ENCODE results near the gene FGD2. TPM values are rescaled to one million over a fixed set of nuclear protein-coding genes. Genes with fewer than 3 reads are reported as not detected.

Gene FGD2
- total RNA-seq, 1 experiment from 2014 or later: not detected

GRCh38 chr6:36971921-36972673, 33.4 kb upstream of the FGD2 start:
- intact Hi-C loops (cut with micrococcal nuclease; ENCODE audit: unreplicated experiment): no loop called here
- ChIA-PET POLR2A (ENCODE audit: low non-redundant PET) (no interaction called here), CTCF (no interaction called here)
- no peaks in the 10 kb centered on the region for H3K27me3 ChIP-seq (replicated peaks; ENCODE audit: insufficient read depth, low read depth, low read length, poor library complexity)
- no peaks in the 10 kb centered on the region for H3K4me1 ChIP-seq (ENCODE audit: insufficient read depth, low read length, poor library complexity, severe bottlenecking)
- H3K9me3 ChIP-seq (ENCODE audit: low read depth, low read length, poor library complexity, severe bottlenecking): no peaks in the 10 kb centered on the region
- H3K36me3 ChIP-seq (ENCODE audit: insufficient read depth, low read length, poor library complexity, severe bottlenecking): peaks cover 95% of the 10 kb centered on the region
- TF ChIP-seq EZH2 (IDR thresholded peaks at IDR 0.05; ENCODE audit: borderline replicate concordance, low read depth, low read length, poor library complexity, severe bottlenecking): no peak
- TF ChIP-seq, protein P1, sequence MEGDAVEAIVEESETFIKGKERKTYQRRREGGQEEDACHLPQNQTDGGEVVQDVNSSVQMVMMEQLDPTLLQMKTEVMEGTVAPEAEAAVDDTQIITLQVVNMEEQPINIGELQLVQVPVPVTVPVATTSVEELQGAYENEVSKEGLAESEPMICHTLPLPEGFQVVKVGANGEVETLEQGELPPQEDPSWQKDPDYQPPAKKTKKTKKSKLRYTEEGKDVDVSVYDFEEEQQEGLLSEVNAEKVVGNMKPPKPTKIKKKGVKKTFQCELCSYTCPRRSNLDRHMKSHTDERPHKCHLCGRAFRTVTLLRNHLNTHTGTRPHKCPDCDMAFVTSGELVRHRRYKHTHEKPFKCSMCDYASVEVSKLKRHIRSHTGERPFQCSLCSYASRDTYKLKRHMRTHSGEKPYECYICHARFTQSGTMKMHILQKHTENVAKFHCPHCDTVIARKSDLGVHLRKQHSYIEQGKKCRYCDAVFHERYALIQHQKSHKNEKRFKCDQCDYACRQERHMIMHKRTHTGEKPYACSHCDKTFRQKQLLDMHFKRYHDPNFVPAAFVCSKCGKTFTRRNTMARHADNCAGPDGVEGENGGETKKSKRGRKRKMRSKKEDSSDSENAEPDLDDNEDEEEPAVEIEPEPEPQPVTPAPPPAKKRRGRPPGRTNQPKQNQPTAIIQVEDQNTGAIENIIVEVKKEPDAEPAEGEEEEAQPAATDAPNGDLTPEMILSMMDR (conservative IDR thresholded peaks at IDR 0.05; ENCODE audit: low read depth, low read length): no peak
- no peak overlapping the region for H3K27ac ChIP-seq (ENCODE audit: low read depth, low read length, poor library complexity, severe bottlenecking)
- no peak for DNase-seq (ENCODE audit: low spot score)
- BruUV-seq (replicated peaks): no TSS peak
- no peak overlapping the region for H3K4me3 ChIP-seq (ENCODE audit: low read depth, low read length, poor library complexity, severe bottlenecking)

- CTCF ChIA-PET: interaction anchor here (0.6 kb wide), 1 partner anchor 28 kb away, joined by 3 read pairs; no protein-coding TSS in a partner anchor
- Histone ChIP-seq H3K36me3 (ENCODE audit: insufficient read depth, low read length, poor library complexity, severe bottlenecking) (peaks cover 98% of the 10 kb centered on the region), H3K27me3 (replicated peaks; ENCODE audit: insufficient read depth, low read depth, low read length, poor library complexity) (no peaks in the 10 kb centered on the region), H3K4me3 (ENCODE audit: low read depth, low read length, poor library complexity, severe bottlenecking) (no peak overlapping the region), H3K4me1 (ENCODE audit: insufficient read depth, low read length, poor library complexity, severe bottlenecking) (no peaks in the 10 kb centered on the region), H3K9me3 (ENCODE audit: low read depth, low read length, poor library complexity, severe bottlenecking) (no peaks in the 10 kb centered on the region), H3K27ac (ENCODE audit: low read depth, low read length, poor library complexity, severe bottlenecking) (no peak overlapping the region)
- DNase-seq (ENCODE audit: low spot score): no peak
- BruUV-seq (replicated peaks): no TSS peak
- intact Hi-C loops (cut with micrococcal nuclease; ENCODE audit: unreplicated experiment): no loop called here
- TF ChIP-seq, protein P1 (conservative IDR thresholded peaks at IDR 0.05; ENCODE audit: low read depth, low read length): no peak
- no peak for TF ChIP-seq EZH2 (IDR thresholded peaks at IDR 0.05; ENCODE audit: borderline replicate concordance, low read depth, low read length, poor library complexity, severe bottlenecking)
- POLR2A ChIA-PET (ENCODE audit: low non-redundant PET): no interaction called here
Observed at GRCh38 chr6:36973190-36973589, 32.3 kb upstream of the FGD2 start.

- POLR2A ChIA-PET (ENCODE audit: low non-redundant PET): no interaction called here
- CTCF ChIA-PET: no interaction called here
- Histone ChIP-seq H3K27me3 (replicated peaks; ENCODE audit: insufficient read depth, low read depth, low read length, poor library complexity) (no peaks in the 10 kb centered on the region), H3K9me3 (ENCODE audit: low read depth, low read length, poor library complexity, severe bottlenecking) (no peaks in the 10 kb centered on the region), H3K4me1 (ENCODE audit: insufficient read depth, low read length, poor library complexity, severe bottlenecking) (no peaks in the 10 kb centered on the region), H3K4me3 (ENCODE audit: low read depth, low read length, poor library complexity, severe bottlenecking) (no peak overlapping the region), H3K36me3 (ENCODE audit: insufficient read depth, low read length, poor library complexity, severe bottlenecking) (peaks cover 98% of the 10 kb centered on the region), H3K27ac (ENCODE audit: low read depth, low read length, poor library complexity, severe bottlenecking) (no peak overlapping the region)
- DNase-seq (ENCODE audit: low spot score): no peak
- no TSS peak for BruUV-seq (replicated peaks)
- TF ChIP-seq, protein P1 (conservative IDR thresholded peaks at IDR 0.05; ENCODE audit: low read depth, low read length): no peak
- no peak for TF ChIP-seq EZH2 (IDR thresholded peaks at IDR 0.05; ENCODE audit: borderline replicate concordance, low read depth, low read length, poor library complexity, severe bottlenecking)
- intact Hi-C loops (cut with micrococcal nuclease; ENCODE audit: unreplicated experiment): no loop called here
Observed at GRCh38 chr6:36973647-36974046, 31.8 kb upstream of the FGD2 start.
